ENCODE measurements around the gene LY6G5C. TPM values are rescaled to one million over a fixed set of nuclear protein-coding genes. Genes with fewer than 3 reads are reported as not detected.

LY6G5C gene
- total RNA-seq, 1 donor from 2014 or later = 2.4 TPM

DNA sequence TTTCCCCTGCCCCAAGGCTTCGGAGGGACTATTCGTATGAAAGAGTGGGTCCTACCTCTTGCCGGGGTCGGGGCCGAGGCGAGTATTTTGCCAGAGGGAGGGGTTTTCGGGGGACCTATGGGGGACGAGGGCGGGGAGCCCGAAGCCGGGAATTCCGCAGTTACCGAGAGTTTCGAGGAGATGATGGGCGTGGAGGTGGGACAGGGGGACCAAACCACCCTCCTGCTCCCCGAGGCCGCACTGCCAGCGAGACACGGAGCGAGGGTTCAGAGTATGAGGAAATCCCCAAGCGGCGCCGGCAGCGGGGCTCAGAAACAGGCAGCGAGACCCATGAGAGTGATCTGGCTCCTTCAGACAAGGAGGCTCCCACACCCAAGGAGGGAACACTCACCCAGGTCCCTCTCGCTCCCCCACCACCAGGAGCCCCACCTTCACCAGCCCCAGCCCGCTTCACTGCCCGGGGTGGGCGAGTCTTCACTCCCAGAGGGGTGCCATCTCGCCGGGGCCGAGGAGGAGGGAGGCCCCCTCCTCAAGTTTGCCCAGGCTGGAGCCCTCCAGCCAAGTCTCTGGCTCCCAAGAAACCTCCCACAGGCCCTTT is 49.1 kb downstream of the LY6G5C start:
- Mint-ChIP-seq H3K36me3 (ENCODE audit: low read depth) (peaks cover 51% of the 10 kb centered on the region), H3K27ac (ENCODE audit: unreplicated experiment) (peak overlapping the region; percentile 36), H3K9me3 (ENCODE audit: low read depth) (no peaks in the 10 kb centered on the region), H3K4me3 (ENCODE audit: unreplicated experiment) (no peak overlapping the region), H3K27me3 (ENCODE audit: low read depth) (no peaks in the 10 kb centered on the region), H3K4me1 (ENCODE audit: low read depth) (no peaks in the 10 kb centered on the region)
- DNase-seq (ENCODE audit: low spot score) = no peak
- TF ChIP-seq, protein P1, sequence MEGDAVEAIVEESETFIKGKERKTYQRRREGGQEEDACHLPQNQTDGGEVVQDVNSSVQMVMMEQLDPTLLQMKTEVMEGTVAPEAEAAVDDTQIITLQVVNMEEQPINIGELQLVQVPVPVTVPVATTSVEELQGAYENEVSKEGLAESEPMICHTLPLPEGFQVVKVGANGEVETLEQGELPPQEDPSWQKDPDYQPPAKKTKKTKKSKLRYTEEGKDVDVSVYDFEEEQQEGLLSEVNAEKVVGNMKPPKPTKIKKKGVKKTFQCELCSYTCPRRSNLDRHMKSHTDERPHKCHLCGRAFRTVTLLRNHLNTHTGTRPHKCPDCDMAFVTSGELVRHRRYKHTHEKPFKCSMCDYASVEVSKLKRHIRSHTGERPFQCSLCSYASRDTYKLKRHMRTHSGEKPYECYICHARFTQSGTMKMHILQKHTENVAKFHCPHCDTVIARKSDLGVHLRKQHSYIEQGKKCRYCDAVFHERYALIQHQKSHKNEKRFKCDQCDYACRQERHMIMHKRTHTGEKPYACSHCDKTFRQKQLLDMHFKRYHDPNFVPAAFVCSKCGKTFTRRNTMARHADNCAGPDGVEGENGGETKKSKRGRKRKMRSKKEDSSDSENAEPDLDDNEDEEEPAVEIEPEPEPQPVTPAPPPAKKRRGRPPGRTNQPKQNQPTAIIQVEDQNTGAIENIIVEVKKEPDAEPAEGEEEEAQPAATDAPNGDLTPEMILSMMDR (IDR thresholded peaks at IDR 0.05) = no peak

DNA sequence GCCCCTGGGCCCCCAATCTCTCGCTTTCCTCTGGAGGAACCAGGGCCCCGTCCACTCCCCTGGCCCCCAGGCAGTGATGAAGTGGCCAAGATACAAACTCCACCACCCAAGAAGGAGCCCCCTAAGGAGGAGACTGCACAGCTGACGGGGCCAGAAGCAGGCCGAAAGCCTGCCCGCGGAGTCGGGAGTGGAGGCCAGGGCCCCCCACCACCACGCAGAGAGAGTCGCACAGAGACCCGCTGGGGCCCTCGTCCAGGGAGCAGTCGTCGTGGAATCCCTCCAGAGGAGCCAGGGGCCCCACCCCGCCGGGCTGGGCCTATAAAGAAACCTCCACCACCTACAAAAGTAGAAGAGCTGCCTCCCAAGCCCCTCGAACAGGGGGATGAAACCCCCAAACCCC is 49.7 kb downstream of the LY6G5C start:
- no peak for DNase-seq (ENCODE audit: low spot score)
- H3K36me3 Mint-ChIP-seq (ENCODE audit: low read depth) = peaks cover 52% of the 10 kb centered on the region
- no peak overlapping the region for H3K4me3 Mint-ChIP-seq (ENCODE audit: unreplicated experiment)
- H3K27ac Mint-ChIP-seq (ENCODE audit: unreplicated experiment) = peak overlapping the region; percentile 60
- TF ChIP-seq, protein P1 (IDR thresholded peaks at IDR 0.05) = no peak
- H3K4me1 Mint-ChIP-seq (ENCODE audit: low read depth) = no peaks in the 10 kb centered on the region
- H3K27me3 Mint-ChIP-seq (ENCODE audit: low read depth) = no peaks in the 10 kb centered on the region
- H3K9me3 Mint-ChIP-seq (ENCODE audit: low read depth) = no peaks in the 10 kb centered on the region

DNA sequence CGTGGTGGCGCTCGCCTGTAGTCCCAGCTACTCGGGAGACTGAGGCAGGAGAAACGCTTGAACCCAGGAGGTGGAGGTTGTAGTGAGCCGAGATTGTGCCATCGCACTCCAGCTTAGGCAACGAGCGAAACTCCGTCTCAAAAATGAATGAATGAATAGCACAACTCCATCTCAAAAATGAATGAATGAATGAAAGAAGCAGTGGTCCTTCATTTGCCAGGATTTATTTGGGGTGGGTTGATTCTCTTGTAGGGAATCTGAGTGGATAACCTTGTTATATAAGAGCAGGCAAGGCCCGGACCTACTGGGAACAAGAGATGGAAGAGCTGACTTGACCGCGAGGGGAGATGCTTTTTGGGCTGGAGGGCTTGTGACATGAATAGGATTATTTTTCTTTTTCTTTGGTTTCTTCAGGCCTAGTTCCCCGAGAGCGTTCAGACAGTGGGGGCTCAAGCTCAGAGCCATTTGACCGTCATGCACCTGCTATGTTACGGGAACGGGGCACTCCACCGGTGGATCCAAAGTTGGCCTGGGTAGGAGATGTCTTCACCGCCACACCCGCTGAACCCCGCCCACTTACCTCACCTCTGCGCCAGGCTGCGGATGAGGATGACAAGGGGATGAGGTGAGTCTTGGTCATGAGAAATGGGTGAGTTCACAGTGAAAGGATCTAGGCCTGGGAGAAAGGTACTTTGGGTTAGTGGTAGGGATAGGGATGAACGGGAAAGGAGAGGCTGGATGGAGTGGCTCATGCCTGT is 50.5 kb downstream of the LY6G5C start:
- H3K4me3 Mint-ChIP-seq (ENCODE audit: unreplicated experiment) = no peak overlapping the region
- no peak for DNase-seq (ENCODE audit: low spot score)
- TF ChIP-seq, protein P1 (IDR thresholded peaks at IDR 0.05) = no peak
- no peaks in the 10 kb centered on the region for H3K4me1 Mint-ChIP-seq (ENCODE audit: low read depth)
- H3K27me3 Mint-ChIP-seq (ENCODE audit: low read depth) = no peaks in the 10 kb centered on the region
- no peak overlapping the region for H3K27ac Mint-ChIP-seq (ENCODE audit: unreplicated experiment)
- no peaks in the 10 kb centered on the region for H3K9me3 Mint-ChIP-seq (ENCODE audit: low read depth)
- H3K36me3 Mint-ChIP-seq (ENCODE audit: low read depth) = peaks cover 54% of the 10 kb centered on the region

DNA sequence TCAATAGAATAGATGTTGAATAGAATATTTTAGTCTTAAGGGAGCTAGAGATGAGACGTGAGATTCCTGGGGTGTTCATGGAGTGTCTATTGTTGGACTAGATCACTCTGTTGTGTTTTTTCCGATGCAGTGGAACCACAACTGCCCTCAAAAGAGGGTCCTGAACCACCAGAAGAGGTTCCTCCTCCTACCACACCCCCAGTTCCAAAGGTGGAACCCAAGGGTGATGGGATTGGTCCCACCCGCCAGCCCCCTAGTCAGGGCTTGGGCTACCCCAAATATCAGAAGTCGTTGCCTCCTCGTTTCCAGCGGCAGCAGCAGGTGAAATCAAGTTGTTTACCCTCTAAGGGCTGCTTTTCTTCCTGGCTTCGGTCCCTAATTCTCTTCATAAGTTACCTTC is 51.9 kb downstream of the LY6G5C start:
- no peak for DNase-seq (ENCODE audit: low spot score)
- Mint-ChIP-seq H3K36me3 (ENCODE audit: low read depth) (peaks cover 57% of the 10 kb centered on the region), H3K4me3 (ENCODE audit: unreplicated experiment) (no peak overlapping the region), H3K4me1 (ENCODE audit: low read depth) (no peaks in the 10 kb centered on the region), H3K27ac (ENCODE audit: unreplicated experiment) (peak overlapping the region; percentile 83), H3K27me3 (ENCODE audit: low read depth) (no peaks in the 10 kb centered on the region), H3K9me3 (ENCODE audit: low read depth) (no peaks in the 10 kb centered on the region)
- TF ChIP-seq, protein P1 (IDR thresholded peaks at IDR 0.05) = no peak

DNA sequence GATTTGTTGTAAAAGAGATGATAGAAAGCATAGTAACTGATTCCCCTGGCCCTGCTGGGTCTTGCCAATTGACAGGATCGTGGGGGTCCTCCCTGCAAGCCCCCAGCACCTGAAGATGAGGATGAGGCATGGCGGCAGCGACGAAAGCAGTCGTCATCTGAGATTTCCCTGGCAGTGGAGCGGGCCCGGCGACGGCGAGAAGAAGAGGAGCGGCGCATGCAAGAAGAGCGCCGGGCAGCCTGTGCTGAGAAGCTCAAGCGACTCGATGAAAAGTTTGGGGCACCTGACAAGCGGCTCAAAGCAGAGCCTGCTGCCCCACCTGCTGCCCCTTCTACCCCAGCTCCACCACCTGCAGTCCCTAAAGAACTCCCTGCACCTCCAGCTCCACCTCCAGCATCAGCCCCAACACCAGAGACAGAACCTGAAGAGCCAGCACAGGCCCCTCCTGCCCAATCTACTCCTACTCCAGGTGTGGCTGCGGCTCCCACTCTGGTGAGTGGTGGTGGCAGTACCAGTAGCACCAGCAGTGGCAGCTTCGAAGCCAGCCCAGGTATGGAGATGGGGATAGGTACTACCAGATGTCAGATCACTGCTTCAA is 53.1 kb downstream of the LY6G5C start:
- TF ChIP-seq, protein P1 (IDR thresholded peaks at IDR 0.05) = no peak
- no peak for DNase-seq (ENCODE audit: low spot score)
- Mint-ChIP-seq H3K9me3 (ENCODE audit: low read depth) (no peaks in the 10 kb centered on the region), H3K4me1 (ENCODE audit: low read depth) (peaks cover 7% of the 10 kb centered on the region), H3K27ac (ENCODE audit: unreplicated experiment) (peak overlapping the region; percentile 49), H3K4me3 (ENCODE audit: unreplicated experiment) (no peak overlapping the region), H3K36me3 (ENCODE audit: low read depth) (peaks cover 58% of the 10 kb centered on the region), H3K27me3 (ENCODE audit: low read depth) (no peaks in the 10 kb centered on the region)

Data from chondrocyte (in vitro differentiated cells).